OCI-LY7 (cell line): ENCODE data around the gene APOB. TPM values are rescaled to one million over a fixed set of nuclear protein-coding genes. Genes with fewer than 3 reads are reported as not detected.

Source experiments
- BruUV-seq: library from RNA; stranded (reverse); fragments of 400-500 nt; replicated peaks from 2 replicates; lab custom pipeline; 2021; lab: Mats Ljungman, UMichigan
- CTCF ChIA-PET: fragments of 300-600 bp; sonication (Branson Sonifier 250); formaldehyde crosslinking; loops from one replicate; lab custom pipeline; 2022; ENCODE audit warnings: antibody characterized with exemption; ENCODE audit not compliant: unreplicated experiment; lab: Charles Lee
- POLR2A ChIA-PET: fragments of 300-600 bp; sonication (Branson Sonifier 250); formaldehyde crosslinking; loops from one replicate; lab custom pipeline; 2022; ENCODE audit warnings: antibody characterized with exemption; lab: Charles Lee
- DNase-seq: peaks from one replicate; pipeline ENCODE4 v3.0.0-alpha.2; 2015; ENCODE audit warnings: low spot score
- H2AFZ ChIP-seq: fragments of 200-600 bp; sonication (generic), shearing (Covaris generic); 2 replicates; pipeline ENCODE4 v1.6.1; 2014; ENCODE audit warnings: mild to moderate bottlenecking, antibody characterized with exemption, low read length, moderate library complexity
- H3K27ac ChIP-seq: fragments of 200-600 bp; sonication (generic); 2 replicates; pipeline ENCODE4 v1.5.1; 2014; ENCODE audit warnings: mixed run types, low read depth, mild to moderate bottlenecking, moderate library complexity, low read length, inconsistent platforms; ENCODE audit not compliant: poor library complexity, severe bottlenecking
- H3K36me3 ChIP-seq: fragments of 200-600 bp; sonication (generic); 2 replicates; pipeline ENCODE4 v1.6.1; 2014; ENCODE audit warnings: mild to moderate bottlenecking, antibody characterized with exemption, low read length, moderate library complexity, mixed read lengths; ENCODE audit not compliant: insufficient read depth
- H3K4me1 ChIP-seq: fragments of 200-600 bp; sonication (generic); 2 replicates; pipeline ENCODE4 v1.5.1; 2014; ENCODE audit warnings: mild to moderate bottlenecking, low read length; ENCODE audit not compliant: insufficient read depth, poor library complexity, severe bottlenecking
- H3K4me2 ChIP-seq: fragments of 200-600 bp; sonication (generic); 2 replicates; pipeline ENCODE4 v1.6.1; 2014; ENCODE audit warnings: mild to moderate bottlenecking, low read length
- H3K4me3 ChIP-seq: fragments of 200-600 bp; sonication (generic); 2 replicates; pipeline ENCODE4 v1.5.1; 2014; ENCODE audit warnings: mild to moderate bottlenecking, low read depth, low read length; ENCODE audit not compliant: poor library complexity, severe bottlenecking
- H3K79me2 ChIP-seq: fragments of 200-600 bp; sonication (generic); 2 replicates; pipeline ENCODE4 v1.6.1; 2016; ENCODE audit warnings: low read depth, mild to moderate bottlenecking, low read length, moderate library complexity, mixed read lengths; ENCODE audit not compliant: insufficient read depth
- H3K9me2 ChIP-seq: fragments of 200-600 bp; sonication (generic); 2 replicates; pipeline ENCODE4 v1.6.1; 2016; ENCODE audit warnings: mild to moderate bottlenecking, low read length, mixed read lengths; ENCODE audit not compliant: insufficient read depth
- H3K9me3 ChIP-seq: fragments of 200-600 bp; sonication (generic); 2 replicates; pipeline ENCODE4 v1.6.1; 2014; ENCODE audit warnings: mild to moderate bottlenecking, mixed run types, low read length, mixed read lengths
- H4K20me1 ChIP-seq: fragments of 200-600 bp; sonication (generic); 2 replicates; pipeline ENCODE4 v1.6.1; 2014; ENCODE audit warnings: mild to moderate bottlenecking, antibody characterized with exemption, low read length, moderate library complexity, mixed read lengths; ENCODE audit not compliant: insufficient read depth
- CTCF ChIP-seq: fragments of 200-600 bp; sonication (generic); conservative IDR thresholded peaks from 2 replicates; pipeline ENCODE4 v1.5.1; 2014; ENCODE audit warnings: mild to moderate bottlenecking, antibody characterized with exemption, low read length, moderate library complexity, mixed read lengths
- EZH2phosphoT487 ChIP-seq: fragments of 200-600 bp; sonication (generic); IDR thresholded peaks from 2 replicates; pipeline ENCODE4 v1.6.1; 2018; ENCODE audit warnings: low read depth, borderline replicate concordance, mild to moderate bottlenecking, mixed run types, antibody characterized with exemption, low read length, moderate library complexity, mixed read lengths
- intact Hi-C: fragments of 100-400 bp; cut with micrococcal nuclease; formaldehyde crosslinking; loops from one replicate; pipeline ENCODE4 v1.10.0; 2022; ENCODE audit not compliant: unreplicated experiment
- total RNA-seq, 2 experiments: library from RNA; depleted of rRNA in 1 of 2; stranded (reverse); fragments of >200 nt in 1 of 2; shearing (Covaris generic) in 1 of 2; gene quantifications; 2 replicates each; pipeline ENCODE4 v1.2.3, GENCODE V29; 2014 to 2022

APOB gene
- total RNA-seq, 2 experiments from 2014 or later, result 0.03 TPM; not detected in 1

GRCh38 chr2:21024198-21024597 lies 19.7 kb downstream of the APOB start:
- TF ChIP-seq EZH2phosphoT487, result no peak
- TF ChIP-seq CTCF, result no peak
- POLR2A ChIA-PET, result no interaction called here
- H4K20me1 ChIP-seq, result no peaks in the 10 kb centered on the region
- no peak overlapping the region for H3K4me3 ChIP-seq
- no peaks in the 10 kb centered on the region for H3K79me2 ChIP-seq
- CTCF ChIA-PET, result no interaction called here
- H3K9me3 ChIP-seq, result no peaks in the 10 kb centered on the region
- no peak overlapping the region for H2AFZ ChIP-seq
- no TSS peak for BruUV-seq
- DNase-seq, result no peak
- H3K4me2 ChIP-seq, result no peak overlapping the region
- no peak overlapping the region for H3K27ac ChIP-seq
- no peaks in the 10 kb centered on the region for H3K4me1 ChIP-seq
- intact Hi-C loops, result no loop called here
- no peaks in the 10 kb centered on the region for H3K36me3 ChIP-seq
- no peaks in the 10 kb centered on the region for H3K9me2 ChIP-seq

- TF ChIP-seq CTCF (no peak), EZH2phosphoT487 (no peak)
- Histone ChIP-seq H3K4me1 (no peaks in the 10 kb centered on the region), H3K9me2 (no peaks in the 10 kb centered on the region), H3K4me3 (no peak overlapping the region), H3K9me3 (no peaks in the 10 kb centered on the region), H3K27ac (no peak overlapping the region), H4K20me1 (no peaks in the 10 kb centered on the region), H2AFZ (no peak overlapping the region), H3K79me2 (no peaks in the 10 kb centered on the region), H3K36me3 (no peaks in the 10 kb centered on the region), H3K4me2 (no peak overlapping the region)
- BruUV-seq, result no TSS peak
- ChIA-PET CTCF (no interaction called here), POLR2A (no interaction called here)
- intact Hi-C loops, result no loop called here
- no peak for DNase-seq
Observed at GRCh38 chr2:21023419-21024181, 20.3 kb downstream of the APOB start.

GRCh38 chr2:21022792-21023367 lies 21.0 kb downstream of the APOB start:
- no peak for DNase-seq
- no peak overlapping the region for H3K4me2 ChIP-seq
- no peak overlapping the region for H3K27ac ChIP-seq
- H3K4me3 ChIP-seq, result no peak overlapping the region
- H4K20me1 ChIP-seq, result no peaks in the 10 kb centered on the region
- no peaks in the 10 kb centered on the region for H3K79me2 ChIP-seq
- H3K4me1 ChIP-seq, result no peaks in the 10 kb centered on the region
- POLR2A ChIA-PET, result interaction anchor here (0.6 kb wide), 1 partner anchor 224 kb away, joined by 3 read pairs; no protein-coding TSS in a partner anchor
- no peaks in the 10 kb centered on the region for H3K9me3 ChIP-seq
- CTCF ChIA-PET, result no interaction called here
- intact Hi-C loops, result no loop called here
- H3K36me3 ChIP-seq, result no peaks in the 10 kb centered on the region
- BruUV-seq, result no TSS peak
- TF ChIP-seq CTCF, result no peak
- TF ChIP-seq EZH2phosphoT487, result no peak
- no peak overlapping the region for H2AFZ ChIP-seq
- H3K9me2 ChIP-seq, result no peaks in the 10 kb centered on the region
